Lower lobe of right lung (tissue), 2 donors: Measurements from ENCODE around the gene SLC2A10. TPM values are rescaled to one million over a fixed set of nuclear protein-coding genes. Genes with fewer than 3 reads are reported as not detected.

Source experiments
- ATAC-seq, 2 donors: fragments of 200-7000 bp; cut with Tn5 transposase; one replicate each; pipeline ENCODE4 v1.9.1; 2020 to 2022; ENCODE audit warnings: mild to moderate bottlenecking in 2 of 2, moderate library complexity in 2 of 2
- DNase-seq: peaks from one replicate; pipeline ENCODE4 v3.0.0-alpha.2; 2020
- H3K27ac ChIP-seq: fragments of 200-600 bp; one replicate; pipeline ENCODE4 v1.8.0; 2022
- H3K27me3 ChIP-seq: fragments of 200-600 bp; one replicate; pipeline ENCODE4 v1.8.0; 2022; ENCODE audit warnings: low read depth
- H3K36me3 ChIP-seq: fragments of 200-600 bp; one replicate; pipeline ENCODE4 v1.8.0; 2022; ENCODE audit warnings: mild to moderate bottlenecking
- H3K4me1 ChIP-seq: fragments of 200-600 bp; one replicate; pipeline ENCODE4 v1.8.0; 2022
- H3K4me3 ChIP-seq: fragments of 200-600 bp; one replicate; pipeline ENCODE4 v1.8.0; 2022; ENCODE audit warnings: mild to moderate bottlenecking
- H3K9me3 ChIP-seq: fragments of 200-600 bp; one replicate; pipeline ENCODE4 v1.8.0; 2022
- intact Hi-C: fragments of 100-400 bp; cut with DNase I; formaldehyde crosslinking; loops from one replicate; pipeline ENCODE4 v1.11.0; 2022
- long read RNA-seq: library from polyadenylated mRNA; unstranded; transcript quantifications from one replicate; pipeline ENCODE4 v2.0.0, GENCODE V29; 2021
- total RNA-seq: library from RNA; stranded (reverse); fragmentation: NEBNext Ultra II Directional; extraction: Animal tissue kit (Norgen Biotek cat#: 25700); gene quantifications from one replicate; pipeline ENCODE4 v1.2.1, GENCODE V29; 2021
- TF ChIP-seq, protein P1 (sequence below): fragments of 200-600 bp; IDR thresholded peaks from one replicate; pipeline ENCODE4 v1.8.0; 2022; ENCODE audit warnings: antibody characterized with exemption, mild to moderate bottlenecking
- donor health status: DM: no; HTN: yes; CAD: no; lungs with severe emphysema.

Gene SLC2A10
- 11.5 TPM for total RNA-seq
- long read RNA-seq, full-length matches to known transcripts: 12 of 30 reads
- long read RNA-seq, partial matches to known transcripts: 16 of 30 reads
- long read RNA-seq, other reads (novel, unspliced or antisense): 2 of 30 reads

DNA sequence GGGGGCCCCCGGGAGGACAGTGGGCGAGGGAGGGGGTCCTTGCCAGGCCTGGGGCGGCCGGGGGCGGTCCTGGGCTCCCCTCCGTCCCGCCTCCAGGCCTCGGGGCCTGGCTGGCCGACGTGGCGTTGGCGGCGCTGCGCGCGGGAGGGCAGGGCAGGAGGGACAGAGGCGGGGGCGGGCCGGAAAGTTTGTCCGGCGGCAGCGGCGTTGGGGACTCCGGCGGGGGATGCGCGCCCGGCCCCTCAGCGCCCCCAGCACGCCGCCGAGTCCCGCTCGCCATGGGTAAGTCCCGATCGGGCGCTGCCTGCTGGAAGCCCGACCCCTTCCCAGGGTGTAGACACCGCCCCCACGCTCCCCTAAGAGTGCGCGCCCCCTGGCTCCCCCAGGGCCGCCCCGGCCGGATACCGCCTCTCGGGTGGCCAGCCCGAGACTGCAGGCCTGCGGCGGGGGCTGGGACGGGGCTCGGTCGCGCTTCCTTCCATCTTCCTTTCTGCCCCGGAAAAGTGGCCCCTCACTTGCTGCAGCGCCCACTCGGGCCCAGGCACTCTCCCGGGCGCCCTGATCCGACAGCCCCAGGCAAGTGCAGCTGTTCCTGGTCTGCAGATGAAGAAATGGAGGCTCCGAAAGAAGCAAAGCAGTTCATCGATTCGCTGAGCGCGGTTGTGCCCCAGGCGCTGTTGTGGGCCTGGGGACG is at the start of gene SLC2A10:
Gene SLC2A10, plus strand, starts transcription at position 191 of the 694 bp plus-strand sequence. Its CDS starts 88 bp downstream, at position 279.
- peaks cover 21% of the 10 kb centered on the region for H3K4me1 ChIP-seq
- H3K27ac ChIP-seq: peak within 1 kb of the TSS; percentile 83
- TF ChIP-seq, protein P1, sequence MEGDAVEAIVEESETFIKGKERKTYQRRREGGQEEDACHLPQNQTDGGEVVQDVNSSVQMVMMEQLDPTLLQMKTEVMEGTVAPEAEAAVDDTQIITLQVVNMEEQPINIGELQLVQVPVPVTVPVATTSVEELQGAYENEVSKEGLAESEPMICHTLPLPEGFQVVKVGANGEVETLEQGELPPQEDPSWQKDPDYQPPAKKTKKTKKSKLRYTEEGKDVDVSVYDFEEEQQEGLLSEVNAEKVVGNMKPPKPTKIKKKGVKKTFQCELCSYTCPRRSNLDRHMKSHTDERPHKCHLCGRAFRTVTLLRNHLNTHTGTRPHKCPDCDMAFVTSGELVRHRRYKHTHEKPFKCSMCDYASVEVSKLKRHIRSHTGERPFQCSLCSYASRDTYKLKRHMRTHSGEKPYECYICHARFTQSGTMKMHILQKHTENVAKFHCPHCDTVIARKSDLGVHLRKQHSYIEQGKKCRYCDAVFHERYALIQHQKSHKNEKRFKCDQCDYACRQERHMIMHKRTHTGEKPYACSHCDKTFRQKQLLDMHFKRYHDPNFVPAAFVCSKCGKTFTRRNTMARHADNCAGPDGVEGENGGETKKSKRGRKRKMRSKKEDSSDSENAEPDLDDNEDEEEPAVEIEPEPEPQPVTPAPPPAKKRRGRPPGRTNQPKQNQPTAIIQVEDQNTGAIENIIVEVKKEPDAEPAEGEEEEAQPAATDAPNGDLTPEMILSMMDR: no peak
- DNase-seq: peak; percentile 66
- H3K27me3 ChIP-seq: no peaks in the 10 kb centered on the region
- peak; percentile 88 to 90 for ATAC-seq
- intact Hi-C loops: no loop called here
- H3K36me3 ChIP-seq: no peaks in the 10 kb centered on the region
- no peaks in the 10 kb centered on the region for H3K9me3 ChIP-seq
- H3K4me3 ChIP-seq: peak within 1 kb of the TSS; percentile 70

DNA sequence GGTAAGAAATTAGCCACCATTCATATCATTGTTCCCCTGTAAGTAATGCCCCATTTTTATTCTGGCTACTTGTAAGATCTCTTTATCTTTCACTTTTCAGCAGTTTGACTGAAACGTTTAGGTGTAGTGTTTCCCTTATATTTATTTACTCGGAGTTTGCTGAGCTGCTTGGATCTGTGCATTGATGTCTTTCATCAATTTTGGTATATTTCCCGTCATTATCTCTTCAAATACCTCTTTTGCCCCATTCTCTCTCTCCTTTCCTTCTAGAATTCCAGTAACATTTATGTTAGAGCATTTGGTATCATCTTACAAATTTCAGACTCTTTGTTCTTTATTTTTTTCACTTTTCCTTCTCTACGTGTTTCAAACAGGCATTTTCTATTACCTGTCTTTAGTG is 49.0 kb upstream of the SLC2A10 start:
- Histone ChIP-seq H3K27me3 (no peaks in the 10 kb centered on the region), H3K4me3 (no peak overlapping the region), H3K4me1 (no peaks in the 10 kb centered on the region), H3K9me3 (no peaks in the 10 kb centered on the region), H3K27ac (no peak overlapping the region), H3K36me3 (no peaks in the 10 kb centered on the region)
- intact Hi-C loops: no loop called here
- TF ChIP-seq, protein P1: no peak
- DNase-seq (no peak), ATAC-seq (no peak)

DNA sequence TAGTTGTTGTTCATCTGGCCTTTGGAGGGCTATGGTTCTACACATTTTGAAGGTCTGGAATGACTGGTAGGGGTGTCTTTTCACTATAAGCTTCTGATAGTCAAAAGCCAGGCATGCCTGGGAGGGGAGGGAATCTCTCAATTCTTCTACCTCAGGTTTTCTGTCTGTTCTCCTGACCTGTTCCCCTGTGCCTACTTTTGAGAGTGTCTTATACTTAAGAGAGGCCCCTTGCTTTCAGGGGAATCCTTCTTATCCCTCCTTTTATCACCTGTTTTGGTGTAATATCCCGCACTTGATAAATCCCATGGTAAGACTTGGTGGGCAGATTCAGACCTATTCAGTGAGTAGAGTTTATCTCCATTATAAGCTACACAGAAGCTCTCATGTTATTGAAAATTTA is 47.8 kb upstream of the SLC2A10 start:
- no peaks in the 10 kb centered on the region for H3K9me3 ChIP-seq
- ATAC-seq (no peak), DNase-seq (no peak)
- H3K27me3 ChIP-seq: no peaks in the 10 kb centered on the region
- H3K27ac ChIP-seq: no peak overlapping the region
- H3K4me3 ChIP-seq: no peak overlapping the region
- TF ChIP-seq, protein P1: no peak
- intact Hi-C loops: no loop called here
- H3K4me1 ChIP-seq: no peaks in the 10 kb centered on the region
- H3K36me3 ChIP-seq: no peaks in the 10 kb centered on the region

- Histone ChIP-seq H3K4me1 (no peaks in the 10 kb centered on the region), H3K36me3 (no peaks in the 10 kb centered on the region), H3K27me3 (no peaks in the 10 kb centered on the region), H3K4me3 (no peak overlapping the region), H3K9me3 (no peaks in the 10 kb centered on the region), H3K27ac (no peak overlapping the region)
- intact Hi-C loops: no loop called here
- ATAC-seq (no peak), DNase-seq (no peak)
- TF ChIP-seq, protein P1: no peak
These were observed 45.9 kb upstream of the SLC2A10 start for GRCh38 chr20:46663531-46663930.

- Histone ChIP-seq H3K4me1 (no peaks in the 10 kb centered on the region), H3K4me3 (no peak overlapping the region), H3K9me3 (peaks cover 9% of the 10 kb centered on the region), H3K27ac (no peak overlapping the region), H3K27me3 (no peaks in the 10 kb centered on the region), H3K36me3 (no peaks in the 10 kb centered on the region)
- TF ChIP-seq, protein P1: no peak
- DNase-seq: no peak
- intact Hi-C loops: no loop called here
- no peak for ATAC-seq
These were observed 43.8 kb upstream of the SLC2A10 start for GRCh38 chr20:46665602-46666001.
